ENCODE results near the gene TMEM170B. TPM values are rescaled to one million over a fixed set of nuclear protein-coding genes. Genes with fewer than 3 reads are reported as not detected.

TMEM170B gene
- total RNA-seq, 2 experiments from 2014 or later: 1.8 to 1.9 TPM

DNA sequence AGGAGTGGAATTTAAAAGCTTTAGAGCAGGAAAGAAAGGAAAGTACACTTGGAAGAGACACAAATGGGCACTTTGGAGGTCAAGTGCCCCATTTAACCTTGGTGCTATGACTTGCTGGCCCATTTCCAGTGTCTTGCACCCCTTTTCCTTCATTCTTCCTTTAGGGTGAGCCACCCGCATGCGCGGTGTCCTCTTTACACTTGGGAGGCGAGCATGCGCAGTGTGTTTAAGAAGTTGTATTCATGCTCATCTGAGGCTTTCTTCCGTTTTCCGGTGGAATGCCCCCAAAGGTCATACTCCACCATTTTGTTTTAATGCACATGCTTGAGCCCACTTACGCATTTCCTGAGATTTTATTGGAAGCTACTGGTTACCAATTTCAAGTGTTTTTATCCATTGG, 29.1 kb downstream of the TMEM170B start:
- POLR2A ChIA-PET: no interaction called here
- TF ChIP-seq, protein P1, sequence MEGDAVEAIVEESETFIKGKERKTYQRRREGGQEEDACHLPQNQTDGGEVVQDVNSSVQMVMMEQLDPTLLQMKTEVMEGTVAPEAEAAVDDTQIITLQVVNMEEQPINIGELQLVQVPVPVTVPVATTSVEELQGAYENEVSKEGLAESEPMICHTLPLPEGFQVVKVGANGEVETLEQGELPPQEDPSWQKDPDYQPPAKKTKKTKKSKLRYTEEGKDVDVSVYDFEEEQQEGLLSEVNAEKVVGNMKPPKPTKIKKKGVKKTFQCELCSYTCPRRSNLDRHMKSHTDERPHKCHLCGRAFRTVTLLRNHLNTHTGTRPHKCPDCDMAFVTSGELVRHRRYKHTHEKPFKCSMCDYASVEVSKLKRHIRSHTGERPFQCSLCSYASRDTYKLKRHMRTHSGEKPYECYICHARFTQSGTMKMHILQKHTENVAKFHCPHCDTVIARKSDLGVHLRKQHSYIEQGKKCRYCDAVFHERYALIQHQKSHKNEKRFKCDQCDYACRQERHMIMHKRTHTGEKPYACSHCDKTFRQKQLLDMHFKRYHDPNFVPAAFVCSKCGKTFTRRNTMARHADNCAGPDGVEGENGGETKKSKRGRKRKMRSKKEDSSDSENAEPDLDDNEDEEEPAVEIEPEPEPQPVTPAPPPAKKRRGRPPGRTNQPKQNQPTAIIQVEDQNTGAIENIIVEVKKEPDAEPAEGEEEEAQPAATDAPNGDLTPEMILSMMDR (IDR thresholded peaks at IDR 0.05): no peak
- intact Hi-C loops (cut with micrococcal nuclease): no loop called here
- no peak overlapping the region for H3K27ac Mint-ChIP-seq
- peaks cover 5% of the 10 kb centered on the region for H3K36me3 Mint-ChIP-seq (ENCODE audit: low read depth)
- no peaks in the 10 kb centered on the region for H3K9me3 Mint-ChIP-seq
- DNase-seq (no peak), ATAC-seq (no peak)
- CTCF ChIA-PET: interaction anchor here (1.3 to 2.6 kb wide), 2 partner anchors 9 to 70 kb away, joined by 4 to 17 read pairs; no protein-coding TSS in a partner anchor
- H3K27me3 Mint-ChIP-seq: no peaks in the 10 kb centered on the region
- no peak overlapping the region for H3K4me3 Mint-ChIP-seq
- no peaks in the 10 kb centered on the region for H3K4me1 Mint-ChIP-seq (ENCODE audit: low read depth)

DNA sequence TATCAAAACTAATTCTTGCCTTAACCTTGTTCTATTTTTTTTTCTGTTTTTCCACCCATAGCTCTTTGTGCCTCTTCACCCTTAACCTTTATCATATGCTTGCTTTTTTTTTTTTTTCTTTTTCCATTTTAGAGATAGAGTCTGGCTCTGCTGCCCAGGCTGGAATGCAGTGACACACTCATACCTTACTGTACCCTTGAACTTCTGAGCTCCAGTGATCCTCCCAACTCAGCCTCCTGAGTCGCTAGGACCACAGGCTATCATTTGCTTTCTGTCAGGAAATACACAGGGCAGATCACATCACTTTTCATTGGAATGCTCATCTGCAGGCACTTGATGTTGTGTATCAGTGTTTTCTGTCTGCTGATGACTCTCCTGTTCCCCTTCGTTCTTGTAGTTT, 33.5 kb downstream of the TMEM170B start:
- Mint-ChIP-seq H3K4me1 (ENCODE audit: low read depth) (no peaks in the 10 kb centered on the region), H3K27ac (no peak overlapping the region), H3K27me3 (no peaks in the 10 kb centered on the region), H3K36me3 (ENCODE audit: low read depth) (peaks cover 2% of the 10 kb centered on the region), H3K4me3 (no peak overlapping the region), H3K9me3 (no peaks in the 10 kb centered on the region)
- intact Hi-C loops (cut with micrococcal nuclease): loop anchor here (5.0 kb wide), 1 partner anchor 429 kb away; no protein-coding TSS in a partner anchor
- ChIA-PET POLR2A (no interaction called here), CTCF (interaction anchor here (1.2 to 1.7 kb wide), 2 partner anchors 12 to 74 kb away, joined by 3 to 5 read pairs; no protein-coding TSS in a partner anchor)
- DNase-seq: no peak
- ATAC-seq: no peak
- TF ChIP-seq, protein P1 (IDR thresholded peaks at IDR 0.05): no peak

DNA sequence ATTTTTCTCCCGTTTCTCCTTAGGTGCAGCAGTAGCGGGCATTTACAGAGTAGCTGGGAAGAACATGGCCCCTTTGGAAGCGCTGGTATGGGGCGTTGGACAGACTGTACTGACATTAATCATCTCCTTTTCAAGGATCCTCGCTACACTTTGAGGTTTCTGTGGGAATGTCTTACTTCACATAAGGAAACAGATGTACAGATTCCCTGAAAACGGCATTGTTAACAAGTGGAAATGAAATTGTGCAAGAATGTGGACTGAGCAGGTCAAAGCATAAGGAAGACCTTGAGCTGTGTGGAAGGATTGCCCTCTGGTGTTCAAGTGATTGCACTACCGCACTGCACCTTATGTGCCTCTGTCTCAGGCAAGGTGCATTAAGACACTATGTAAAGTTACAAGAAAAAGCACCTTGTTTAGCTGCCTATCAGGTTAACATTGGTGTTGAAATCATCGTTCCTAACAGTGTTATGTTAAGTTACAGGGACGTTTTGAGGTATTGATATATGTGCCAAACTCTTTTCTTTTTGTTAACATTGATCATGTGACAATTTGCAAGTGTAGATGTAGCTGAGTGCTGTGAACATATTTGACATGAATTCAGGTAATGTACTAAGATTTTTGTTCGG, 38.0 kb downstream of the TMEM170B start:
- peak; percentile 99 for ATAC-seq
- TF ChIP-seq, protein P1 (IDR thresholded peaks at IDR 0.05): peak; percentile 88
- Mint-ChIP-seq H3K4me1 (ENCODE audit: low read depth) (no peaks in the 10 kb centered on the region), H3K36me3 (ENCODE audit: low read depth) (no peaks in the 10 kb centered on the region), H3K9me3 (no peaks in the 10 kb centered on the region), H3K27ac (no peak overlapping the region), H3K4me3 (no peak overlapping the region), H3K27me3 (no peaks in the 10 kb centered on the region)
- ChIA-PET POLR2A (interaction anchor here (0.7 kb wide), 1 partner anchor 30 kb away, joined by 3 read pairs; no protein-coding TSS in a partner anchor), CTCF (interaction anchor here (0.8 to 3.5 kb wide), 25 partner anchors 10 to 1030 kb away, joined by 3 to 33 read pairs (median 4); no protein-coding TSS in a partner anchor)
- peak; percentile 69 for DNase-seq
- intact Hi-C loops (cut with micrococcal nuclease): no loop called here

DNA sequence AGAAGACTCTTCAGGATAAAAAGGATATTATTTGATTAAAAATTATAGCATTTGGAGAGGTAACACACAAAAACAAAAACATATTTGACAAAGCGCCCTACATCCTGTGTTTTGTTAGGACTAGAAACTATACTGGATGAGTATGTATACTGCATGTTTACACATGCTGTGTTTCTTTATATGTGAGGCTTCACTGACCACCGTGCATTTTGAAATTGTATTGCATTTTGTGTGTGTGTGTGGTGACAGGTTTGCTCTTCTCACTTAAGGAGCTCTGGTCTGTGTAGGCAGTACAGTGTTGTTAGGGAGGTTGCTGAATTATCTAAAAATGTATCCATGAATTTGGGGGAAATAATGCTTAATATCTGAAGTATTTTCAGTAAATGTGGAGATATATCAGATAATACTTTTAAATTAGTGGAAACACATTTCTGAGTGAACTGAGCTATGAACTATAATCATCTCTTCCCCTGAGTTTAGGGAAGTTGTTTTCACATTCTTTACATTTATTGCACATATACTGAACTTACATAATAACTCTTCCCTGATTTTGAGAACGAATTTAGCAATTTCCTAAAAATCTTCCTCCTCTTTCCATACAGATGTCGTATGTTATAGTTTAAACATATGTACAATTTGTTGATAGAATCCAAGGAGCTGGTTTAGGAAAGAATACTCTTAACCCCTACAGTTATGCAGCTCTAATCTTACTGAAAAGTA, 43.3 kb downstream of the TMEM170B start:
- DNase-seq: no peak
- Mint-ChIP-seq H3K27me3 (no peaks in the 10 kb centered on the region), H3K36me3 (ENCODE audit: low read depth) (no peaks in the 10 kb centered on the region), H3K27ac (no peak overlapping the region), H3K4me1 (ENCODE audit: low read depth) (no peaks in the 10 kb centered on the region), H3K9me3 (no peaks in the 10 kb centered on the region), H3K4me3 (no peak overlapping the region)
- CTCF ChIA-PET: interaction anchor here (1.0 kb wide), 1 partner anchor 709 kb away, joined by 3 read pairs; the partner anchor contains the start of gene EDN1
- no peak for ATAC-seq
- POLR2A ChIA-PET: interaction anchor here (1.2 kb wide), 1 partner anchor 30 kb away, joined by 3 read pairs; no protein-coding TSS in a partner anchor
- TF ChIP-seq, protein P1 (IDR thresholded peaks at IDR 0.05): no peak
- intact Hi-C loops (cut with micrococcal nuclease): no loop called here

DNA sequence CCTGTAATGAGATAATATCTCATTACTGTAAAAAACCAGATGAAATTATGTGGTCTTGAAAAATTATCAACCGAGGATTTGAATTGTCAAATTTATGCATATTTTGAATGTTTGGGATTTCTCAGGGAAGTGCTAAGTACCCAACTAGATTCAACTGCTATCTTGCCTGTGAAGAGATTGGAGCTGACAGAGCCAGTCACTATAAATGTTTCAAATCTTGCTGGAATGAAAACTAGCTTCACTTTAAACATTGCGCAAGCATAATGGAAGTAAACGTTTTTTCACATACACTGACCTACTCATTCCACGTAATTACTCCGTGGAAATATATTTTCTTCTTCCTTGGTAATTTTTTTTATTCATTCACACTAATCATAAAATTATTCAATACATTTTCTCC, 46.7 kb downstream of the TMEM170B start:
- no peak for ATAC-seq
- no peak overlapping the region for H3K27ac Mint-ChIP-seq
- no peak overlapping the region for H3K4me3 Mint-ChIP-seq
- intact Hi-C loops (cut with micrococcal nuclease): no loop called here
- POLR2A ChIA-PET: no interaction called here
- H3K4me1 Mint-ChIP-seq (ENCODE audit: low read depth): no peaks in the 10 kb centered on the region
- no peaks in the 10 kb centered on the region for H3K9me3 Mint-ChIP-seq
- H3K27me3 Mint-ChIP-seq: peaks cover 2% of the 10 kb centered on the region
- CTCF ChIA-PET: interaction anchor here (0.9 to 2.7 kb wide), 9 partner anchors 12 to 1022 kb away, joined by 3 to 10 read pairs (median 4); partner anchors contain the start of gene EDN1
- no peaks in the 10 kb centered on the region for H3K36me3 Mint-ChIP-seq (ENCODE audit: low read depth)
- DNase-seq: no peak
- TF ChIP-seq, protein P1 (IDR thresholded peaks at IDR 0.05): no peak
